ENCODE measurements around the gene TNPO1. TPM values are rescaled to one million over a fixed set of nuclear protein-coding genes. Genes with fewer than 3 reads are reported as not detected.

TNPO1 gene
- total and polyA plus RNA-seq, 9 of the 15 experiments (the other 6 are each of a cell fraction or from before 2014, with no cell fraction given): 20.8 to 176 (median 97.9) TPM

GRCh38 chr5:72850113-72850512, 33.7 kb downstream of the TNPO1 start:
- Histone ChIP-seq H3K27me3 (ENCODE audit: control insufficient read depth in 2 of 2, insufficient read depth in 2 of 2, low read length in 2 of 2) (no peaks in the 10 kb centered on the region), H3K27ac (ENCODE audit: extremely low read depth, low read depth, low read length) (no peak overlapping the region), H3K9ac (ENCODE audit: insufficient read depth in 1 of 2, low read depth in 2 of 2, low read length in 2 of 2) (peak overlapping the region in 1 of 2 experiments; percentile 89; a peak in 2 of 4 replicates), H3K9me1 (ENCODE audit: control insufficient read depth, insufficient read depth, low read length) (no peaks in the 10 kb centered on the region), H3K4me2 (ENCODE audit: insufficient read depth, low read length) (peak overlapping the region; percentile 85), H3K4me1 (replicated peaks in 1 of 2; ENCODE audit: control insufficient read depth in 2 of 2, insufficient read depth in 2 of 2, low read length in 2 of 2) (peaks cover 0 to 9% of the 10 kb centered on the region in 2 experiments; a peak in 3 of 5 replicates), H3K4me3 (peak overlapping the region; percentile 72), H3K79me2 (ENCODE audit: control insufficient read depth, insufficient read depth, low read length) (peaks cover 78% of the 10 kb centered on the region), H4K20me1 (replicated peaks; ENCODE audit: control insufficient read depth, insufficient read depth, low read length) (peaks cover 9% of the 10 kb centered on the region; the same call in 1 of the 2 replicates), H2AFZ (ENCODE audit: low read depth, low read length) (no peak overlapping the region), H3K9me3 (replicated peaks; ENCODE audit: control insufficient read depth, insufficient read depth, low read depth, low read length) (no peaks in the 10 kb centered on the region; the same call in 1 of the 2 replicates), H3K36me3 (ENCODE audit: control insufficient read depth, insufficient read depth, low read length) (peaks cover 57% of the 10 kb centered on the region)
- in situ Hi-C loops (cut with MboI): no loop called here
- intact Hi-C loops (cut with micrococcal nuclease): no loop called here
- TF ChIP-seq NFE2 (IDR thresholded peaks at IDR 0.05; ENCODE audit: low read depth) (no peak), NR1H2 (CRISPR knock-in tag; IDR thresholded peaks at IDR 0.05) (no peak), SMARCC2 (IDR thresholded peaks at IDR 0.05; ENCODE audit: low read depth) (no peak), SMARCA4 (IDR thresholded peaks at IDR 0.05) (no peak), NFIX (CRISPR knock-in tag; IDR thresholded peaks at IDR 0.05; ENCODE audit: low read depth) (no peak), ZBTB40 (IDR thresholded peaks at IDR 0.05) (no peak), ZBTB40 (CRISPR knock-in tag; IDR thresholded peaks at IDR 0.05) (no peak), KLF16 (IDR thresholded peaks at IDR 0.05) (no peak), NUFIP1 (IDR thresholded peaks at IDR 0.05; ENCODE audit: partially characterized antibody) (no peak), SRSF9 (IDR thresholded peaks at IDR 0.05; ENCODE audit: borderline replicate concordance, low read depth, low read length) (no peak), GATA2 (CRISPR knock-in tag; IDR thresholded peaks at IDR 0.05) (no peak), ZSCAN32 (CRISPR knock-in tag; IDR thresholded peaks at IDR 0.05) (no peak), GATAD2A (IDR thresholded peaks at IDR 0.05) (no peak)
- no TSS peak for BruUV-seq (replicated peaks)
- CTCF ChIA-PET (ENCODE audit: low intra/inter-chr PET ratio): no interaction called here
- no peak for ATAC-seq
- FAIRE-seq: peak; percentile 23
- WGBS (ENCODE audit: insufficient coverage, low coverage, missing lambda C conversion rate): 16% methylated on average over 2 of the region's 2 CpGs
- no peak for DNase-seq (ENCODE audit: extremely low read depth in 1 of 4, low spot score in 3 of 4)
- POLR2A ChIA-PET: interaction anchor here (0.8 to 2.3 kb wide), 7 partner anchors 11 to 1024 kb away, joined by 3 to 15 read pairs (median 3); no protein-coding TSS in a partner anchor
